NCI-H1417 treated with DMSO at 0.1 percent for 48 hours (cell line): ENCODE measurements around the gene GTF2F2.
"Not testable (repeated sequence)": the region's sequence is repeated elsewhere in the genome, so short reads cannot be mapped to it uniquely, and the experiment has no call there.

Experiments used
- DNase-seq: peaks from one replicate; lab custom pipeline; 2025; lab: John Stamatoyannopoulos, UW

GTF2F2 gene

DNA sequence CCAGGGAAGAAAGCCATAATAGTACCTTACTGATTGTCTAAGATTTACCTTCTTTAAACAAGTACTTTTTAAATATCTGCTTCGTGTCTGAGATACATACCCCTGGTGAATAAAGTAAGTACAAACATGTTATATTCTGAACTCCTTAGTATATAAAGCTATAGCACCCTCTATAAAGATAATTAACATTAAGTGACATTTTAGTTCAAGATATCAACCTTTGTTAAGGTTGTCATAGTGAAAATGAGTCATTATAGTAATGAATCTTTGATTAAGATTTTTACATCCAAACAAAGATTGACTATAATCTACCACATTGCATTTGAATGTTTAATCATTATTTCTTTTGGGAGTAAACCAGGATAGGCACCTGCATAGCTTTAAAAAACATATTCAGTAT lies 135.9 kb downstream of the GTF2F2 start:
- DNase-seq = no peak

GRCh38 chr13:45257638-45258333 lies 137.5 kb downstream of the GTF2F2 start:
- no peak for DNase-seq

DNA sequence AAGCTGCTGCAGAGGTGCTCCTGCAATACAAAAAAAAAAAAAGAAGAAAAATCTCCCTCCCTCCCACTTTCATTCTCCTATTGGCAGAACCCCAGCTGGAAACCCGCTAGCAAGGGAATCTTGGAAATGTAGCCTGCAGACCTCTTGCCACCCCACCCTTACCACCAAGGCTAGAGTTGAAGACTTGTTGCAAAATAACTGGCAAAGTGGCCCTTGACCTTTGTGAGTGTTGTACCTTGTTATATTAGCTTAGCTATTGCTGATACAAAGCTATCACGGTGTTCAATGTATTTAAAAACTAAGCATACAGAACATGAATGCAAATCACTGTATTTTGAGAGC lies 138.0 kb downstream of the GTF2F2 start:
- no peak for DNase-seq

- no peak for DNase-seq
These were observed 146.9 kb downstream of the GTF2F2 start for GRCh38 chr13:45267215-45267614.

DNA sequence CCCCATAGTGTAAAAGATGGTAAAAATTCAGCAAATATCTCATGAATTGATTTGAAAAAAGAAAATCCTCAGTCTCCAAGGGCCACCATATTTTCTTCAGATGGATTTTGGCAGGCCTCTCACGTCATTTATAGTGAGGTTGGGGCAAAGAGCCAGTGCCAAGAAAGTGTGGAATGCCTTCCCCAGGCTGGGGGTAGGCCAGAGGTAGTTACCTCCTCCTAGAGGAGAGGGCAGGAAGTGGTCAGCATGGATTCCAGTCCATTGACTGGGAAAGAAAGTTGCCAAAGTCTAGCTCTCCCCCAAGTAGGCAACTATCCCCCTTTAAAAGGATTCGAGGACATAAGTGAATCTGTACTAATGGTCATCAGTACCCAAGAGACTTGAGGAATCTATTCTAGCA lies 148.9 kb downstream of the GTF2F2 start:
- DNase-seq = no peak

DNA sequence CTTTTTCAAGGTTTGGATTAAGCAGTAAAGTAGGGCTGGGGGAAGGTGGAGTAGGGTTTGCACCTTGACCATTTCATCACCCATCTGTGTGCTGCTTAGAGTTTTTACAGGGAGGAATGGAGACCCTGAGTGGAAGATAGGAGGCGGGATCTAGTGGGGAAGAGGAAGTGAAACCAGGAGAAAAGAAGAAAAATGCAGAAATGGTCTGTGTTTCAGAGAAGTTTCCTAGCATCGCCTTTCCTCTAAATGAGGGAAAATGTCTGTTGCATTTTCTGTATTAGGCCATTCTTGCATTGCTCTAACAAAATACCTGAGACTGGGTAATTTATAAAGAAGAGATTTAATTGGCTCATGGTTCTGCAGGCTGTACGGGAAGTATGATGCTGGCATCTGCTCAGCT lies 156.6 kb downstream of the GTF2F2 start:
- no peak for DNase-seq

DNA sequence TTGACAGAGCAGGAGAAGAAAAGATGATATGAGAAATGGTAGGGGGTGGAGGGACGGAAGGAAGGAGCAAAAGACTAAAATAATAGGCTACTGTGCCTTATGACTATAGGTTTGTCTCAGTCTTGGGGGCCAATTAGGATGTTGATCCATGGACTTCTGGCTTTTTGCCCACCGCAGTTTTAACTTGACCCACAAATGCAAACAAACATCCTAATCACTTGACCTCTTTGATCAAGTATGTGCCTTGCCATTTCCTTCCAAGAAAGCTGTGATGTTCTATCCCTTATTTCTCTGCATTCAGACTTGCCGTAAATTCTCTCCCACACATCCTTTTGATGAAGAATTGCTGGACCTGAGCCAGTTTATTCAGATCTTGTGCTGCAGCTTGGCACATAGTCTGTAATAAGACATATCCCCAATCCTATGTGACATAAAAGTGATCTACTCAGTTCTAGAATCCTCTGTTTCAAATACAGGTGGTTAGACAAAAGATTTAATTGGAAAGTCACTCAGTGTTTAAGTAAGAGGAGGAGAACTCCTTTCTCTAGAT lies 157.9 kb downstream of the GTF2F2 start:
- DNase-seq = no peak

DNA sequence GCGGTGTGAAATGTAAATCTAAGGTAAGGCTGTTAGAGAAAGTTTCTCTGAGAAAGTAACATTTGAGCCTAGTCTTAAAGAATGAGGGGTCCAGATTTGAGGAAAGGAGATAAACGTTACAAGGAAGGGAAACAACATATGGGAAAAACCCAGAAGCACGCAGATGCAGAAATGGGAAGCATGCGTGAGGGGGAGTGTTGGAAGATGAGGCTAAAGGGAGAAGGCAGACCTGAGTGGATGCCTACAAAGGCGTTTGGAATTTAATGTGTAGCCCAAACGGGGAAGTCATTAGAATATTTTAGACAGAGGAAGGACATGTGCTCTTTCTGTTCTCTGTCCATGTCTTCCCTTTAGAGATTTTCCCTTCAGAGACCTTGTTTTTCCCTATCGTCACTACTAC lies 159.7 kb downstream of the GTF2F2 start:
- DNase-seq = no peak

DNA sequence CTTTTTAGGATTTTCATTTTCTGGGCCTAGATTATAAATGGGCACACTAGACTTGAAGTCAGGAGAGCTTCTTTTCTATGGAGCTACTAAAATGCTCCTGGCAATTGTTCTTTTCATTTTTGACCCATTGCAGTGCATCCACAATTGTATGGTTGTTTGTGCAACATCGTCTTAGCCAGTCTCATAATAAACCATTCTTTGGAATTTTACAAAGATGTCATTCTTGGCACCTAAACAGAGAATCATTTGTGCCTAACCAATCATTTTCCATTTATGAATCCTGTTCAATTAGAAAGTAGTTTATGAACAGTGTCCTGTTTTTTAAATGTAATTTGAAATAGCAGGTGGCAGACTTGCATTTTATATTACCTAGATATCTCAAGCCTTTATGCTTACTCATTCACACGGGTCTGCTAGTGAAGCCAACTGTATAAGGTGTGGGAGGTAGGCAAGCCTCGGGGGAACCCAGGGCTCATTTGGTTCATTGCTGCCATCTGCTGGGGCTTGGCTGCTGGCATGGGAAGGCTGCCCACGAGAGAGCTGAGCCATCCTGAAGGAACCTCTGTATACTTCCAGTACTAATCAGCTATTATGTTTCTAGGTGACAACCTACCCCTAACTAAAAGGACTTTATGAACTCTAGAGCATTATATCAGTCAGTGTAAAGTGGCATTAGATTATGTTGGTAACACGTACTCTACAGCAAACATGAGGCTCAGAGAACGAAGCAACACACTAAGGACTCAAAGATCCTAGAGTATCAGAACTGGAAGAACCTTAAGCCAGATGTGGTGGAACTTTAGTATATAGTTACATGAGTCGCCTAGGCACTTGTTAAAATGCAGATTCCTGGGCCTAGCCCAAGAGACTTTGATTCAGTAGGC lies 160.7 kb downstream of the GTF2F2 start:
- DNase-seq = peak; percentile 5

GRCh38 chr13:45282994-45283393 lies 162.7 kb downstream of the GTF2F2 start:
- no peak for DNase-seq

GRCh38 chr13:45289936-45290563 lies 169.7 kb downstream of the GTF2F2 start:
- DNase-seq = no peak

- no peak for DNase-seq
These were observed 171.9 kb downstream of the GTF2F2 start for GRCh38 chr13:45292176-45292575.

GRCh38 chr13:45295536-45295935 lies 175.2 kb downstream of the GTF2F2 start:
- no peak for DNase-seq

DNA sequence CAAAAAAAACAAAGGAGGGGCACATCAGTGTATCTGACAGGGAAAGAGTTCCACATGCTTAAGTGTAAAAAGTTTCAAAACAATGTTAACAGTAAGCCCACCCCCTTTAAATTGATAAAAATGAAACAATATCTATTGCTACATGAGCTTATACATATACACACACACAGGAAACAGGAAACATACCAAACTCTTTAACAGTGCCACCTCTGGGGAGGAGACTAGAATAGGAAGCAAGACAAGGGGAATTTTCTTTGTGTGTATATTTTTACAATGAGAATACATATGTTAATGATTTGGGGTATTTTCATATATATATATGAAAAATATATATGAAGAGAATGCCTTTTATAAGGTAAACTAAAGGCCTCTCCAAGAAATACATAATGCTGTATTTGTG lies 175.9 kb downstream of the GTF2F2 start:
- DNase-seq = no peak

GRCh38 chr13:45297456-45298205 lies 177.3 kb downstream of the GTF2F2 start:
- DNase-seq = no peak

DNA sequence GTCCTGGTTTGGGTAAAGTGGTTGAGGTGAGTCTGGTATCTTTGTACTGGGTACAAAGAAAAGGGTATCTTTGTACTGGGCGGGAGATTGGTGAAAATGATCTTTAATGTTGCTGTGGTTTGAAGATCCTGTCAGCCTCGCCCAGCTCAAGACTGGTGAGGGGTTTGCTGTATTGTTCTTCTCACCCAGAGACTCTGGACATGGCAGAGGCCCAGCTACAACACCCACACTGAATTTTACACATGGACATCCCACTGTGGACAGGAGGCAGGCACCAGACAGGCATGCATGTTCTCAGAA lies 177.8 kb downstream of the GTF2F2 start:
- DNase-seq = no peak

DNA sequence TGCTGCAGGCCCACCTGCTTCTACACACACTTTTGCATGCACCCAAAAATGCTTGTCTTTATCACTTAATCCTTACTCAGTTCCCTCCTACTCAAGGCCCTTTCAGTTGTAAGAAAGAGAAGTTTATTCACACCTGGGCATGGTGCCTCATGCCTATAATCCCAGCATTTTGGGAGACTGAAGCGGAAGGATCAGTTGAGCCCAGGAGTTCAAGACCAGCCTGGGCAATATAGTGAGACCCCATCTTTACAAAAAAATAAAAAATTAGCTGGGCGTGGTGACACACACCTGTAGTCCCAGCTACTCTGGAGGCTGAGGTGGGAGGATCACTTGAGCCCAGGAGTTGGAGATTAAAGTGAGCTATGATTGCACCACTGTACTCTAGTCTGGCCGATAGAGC lies 178.2 kb downstream of the GTF2F2 start:
- DNase-seq = not testable (repeated sequence)

DNA sequence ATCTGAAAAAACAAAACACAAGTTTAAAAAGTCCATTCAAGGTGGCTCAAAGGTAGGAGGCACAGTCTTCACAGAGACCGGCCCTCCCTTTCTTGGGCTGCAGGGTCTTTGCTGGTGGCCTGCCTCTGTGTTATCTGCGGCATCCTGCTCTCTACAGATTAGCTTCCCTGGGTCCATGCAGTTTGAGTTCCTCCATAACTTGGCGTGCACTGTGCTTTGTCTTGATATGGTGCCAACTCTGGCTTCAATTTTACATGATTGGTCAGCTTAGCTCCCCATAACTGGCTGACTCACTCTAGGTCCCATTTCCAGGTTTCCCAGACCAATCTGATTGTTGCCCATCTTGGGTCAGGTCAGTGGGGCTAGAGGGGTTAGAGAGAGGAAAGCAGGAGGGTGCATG lies 178.9 kb downstream of the GTF2F2 start:
- DNase-seq = no peak

DNA sequence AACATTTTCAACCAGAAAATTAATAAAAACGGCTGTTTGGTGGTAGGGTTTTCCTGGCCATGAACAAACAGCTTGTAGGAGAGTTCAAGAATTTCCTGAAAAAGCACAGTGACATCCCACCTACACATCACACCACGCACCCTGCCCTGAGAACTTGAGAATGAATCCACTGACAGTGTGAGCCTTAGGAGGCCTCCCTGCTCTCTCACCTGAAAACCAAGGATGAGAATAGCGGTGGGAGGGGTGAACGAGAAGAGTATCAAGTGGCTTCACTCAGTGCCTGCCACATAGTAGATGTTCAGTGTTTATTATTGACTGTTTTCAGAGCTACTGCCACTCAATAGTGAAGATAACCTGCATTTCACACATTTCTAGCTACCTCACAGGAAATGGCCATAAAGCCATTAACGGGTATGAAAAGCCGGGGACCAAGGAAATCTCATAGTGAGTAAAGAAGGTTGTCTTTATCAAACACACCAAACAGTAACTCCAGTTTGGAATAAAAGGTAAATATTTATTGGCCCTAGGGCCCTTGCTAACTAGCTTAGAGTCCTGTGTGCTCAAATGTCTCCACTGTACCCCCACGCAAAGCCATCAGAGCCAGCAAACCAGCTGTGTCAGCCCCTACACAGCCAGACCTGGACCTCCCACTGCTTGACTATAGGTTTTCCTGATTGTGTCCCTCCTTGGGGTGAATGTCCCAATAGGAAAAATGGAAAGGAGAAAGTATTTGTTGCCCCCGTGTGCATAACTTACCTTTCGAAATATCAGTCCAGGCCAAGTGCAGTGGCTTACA lies 180.1 kb downstream of the GTF2F2 start:
- no peak for DNase-seq

DNA sequence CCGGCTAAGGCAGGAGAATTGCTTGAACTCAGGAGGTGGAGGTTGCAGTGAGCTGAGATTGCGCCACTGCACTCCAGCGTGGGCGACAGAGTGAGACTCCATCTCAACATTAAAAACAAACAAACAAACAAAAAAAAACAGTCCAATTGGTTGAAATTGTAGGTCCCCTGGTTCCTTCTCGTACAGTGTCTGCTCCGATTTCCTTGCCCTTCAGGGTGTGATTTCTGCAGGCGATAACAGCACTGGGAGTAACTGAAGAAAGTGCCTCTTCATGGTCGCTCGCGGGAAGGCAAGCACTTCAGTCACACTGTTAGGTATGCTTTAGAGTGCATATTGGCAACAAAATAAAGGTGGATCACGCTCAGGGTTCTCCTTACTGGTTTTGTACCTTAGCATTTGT lies 181.0 kb downstream of the GTF2F2 start:
- no peak for DNase-seq

DNA sequence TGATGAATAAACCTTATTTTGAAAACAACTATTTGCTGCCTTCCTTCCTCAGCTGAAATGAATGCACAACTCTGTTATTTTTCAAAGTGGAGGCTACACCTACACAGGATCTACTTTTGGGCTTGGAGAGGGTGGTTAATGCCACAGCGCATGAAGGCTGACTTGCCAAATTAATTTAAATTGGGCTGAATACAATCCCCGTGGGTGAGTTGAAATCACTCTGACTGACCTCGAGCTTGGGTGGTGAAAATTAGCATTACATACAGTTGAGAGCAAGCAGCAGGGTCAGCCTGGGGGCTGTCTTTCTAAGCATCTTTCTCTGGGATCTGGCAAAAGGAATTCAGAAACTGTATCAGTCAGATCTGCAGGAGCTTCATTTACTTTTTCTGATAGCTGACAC lies 182.2 kb downstream of the GTF2F2 start:
- no peak for DNase-seq

DNA sequence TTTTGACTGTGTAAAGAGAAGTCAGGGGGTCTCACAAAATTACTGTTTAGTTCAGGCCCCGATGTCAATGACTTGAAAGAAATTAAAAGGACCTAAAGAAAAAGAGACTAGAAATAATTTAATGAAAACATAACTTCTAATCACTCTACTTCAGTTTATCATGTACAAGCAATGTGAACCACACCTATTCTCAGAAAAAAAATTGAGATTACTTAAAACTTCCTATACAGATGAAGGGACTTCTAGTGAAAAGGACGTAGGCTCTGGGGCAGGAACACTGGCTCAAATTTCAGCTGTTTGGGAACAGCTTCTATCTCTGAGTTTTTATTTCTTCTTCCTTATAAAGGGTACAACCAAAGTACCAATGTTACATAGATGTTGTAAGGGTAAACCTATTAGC lies 182.7 kb downstream of the GTF2F2 start:
- DNase-seq = no peak
